Measurements from ENCODE around the gene MOB1B.

Gene MOB1B

DNA sequence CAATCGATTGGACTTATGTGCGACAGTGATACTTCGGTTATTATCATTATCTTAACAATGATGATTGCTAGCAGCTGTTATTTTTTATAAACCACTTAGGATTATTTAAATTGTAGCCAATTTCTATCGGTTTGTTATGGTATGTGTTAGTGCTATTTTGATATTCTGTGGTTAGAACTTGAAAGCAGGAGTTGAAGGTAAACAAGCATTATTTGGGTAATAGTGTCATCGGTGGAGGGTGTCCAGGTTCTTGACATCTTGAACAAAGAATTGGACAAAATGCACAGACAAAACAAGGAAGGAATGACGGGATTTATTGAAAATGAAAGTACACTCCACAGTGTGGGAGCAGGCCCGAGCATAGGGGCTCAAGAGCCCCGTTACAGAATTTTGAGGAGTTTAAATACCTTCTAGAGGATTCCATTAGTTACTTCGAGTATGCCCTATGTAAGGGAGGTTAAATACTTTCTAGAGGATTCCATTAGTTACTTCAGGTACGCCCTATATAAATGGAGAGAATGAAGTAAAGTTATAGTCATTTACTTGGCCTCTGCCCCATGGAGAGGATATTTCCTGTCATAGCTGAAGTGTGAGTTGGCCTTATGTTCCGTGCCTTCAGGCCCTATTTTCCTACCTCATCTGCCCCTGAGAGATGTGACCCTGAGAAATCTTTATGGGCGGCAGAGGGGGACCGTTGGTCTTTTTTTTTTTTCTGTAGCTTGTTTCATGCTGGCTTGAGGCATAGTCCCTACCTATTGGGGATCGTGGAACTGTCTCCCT is 13.1 kb downstream of the MOB1B start:
- DNase-seq, result no peak

DNA sequence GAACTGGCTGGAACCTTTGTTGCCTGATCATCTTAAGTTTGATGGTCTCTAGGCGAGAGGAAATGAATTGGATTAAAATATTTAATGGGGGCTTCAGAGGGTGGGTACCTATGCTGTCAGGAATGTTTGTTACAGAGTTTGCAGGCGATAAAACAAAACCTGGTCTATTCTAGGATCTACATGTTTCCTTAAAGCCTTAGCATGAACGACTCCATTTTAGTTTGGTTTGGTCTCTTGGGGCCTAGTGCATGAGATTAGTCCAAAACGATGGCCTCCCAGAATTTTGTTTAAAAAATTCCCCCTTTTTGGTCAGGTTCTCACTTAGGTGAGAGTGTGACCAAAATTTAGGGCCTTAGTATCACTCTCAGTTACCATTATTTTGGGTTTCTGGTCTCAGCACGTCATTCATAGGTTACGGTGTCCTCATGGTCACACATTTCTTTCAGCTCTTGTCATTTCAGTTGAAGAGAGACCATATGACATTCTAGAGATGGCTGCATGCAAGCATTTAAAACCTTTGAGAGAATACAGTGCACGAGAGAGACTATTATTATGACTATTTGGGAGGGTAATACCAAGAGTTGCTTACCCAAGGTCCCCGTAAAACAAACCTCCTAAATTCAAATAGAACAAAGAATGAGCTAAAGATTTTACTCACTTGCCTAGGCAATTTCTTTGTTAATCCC is 13.8 kb downstream of the MOB1B start:
- no peak for DNase-seq

DNA sequence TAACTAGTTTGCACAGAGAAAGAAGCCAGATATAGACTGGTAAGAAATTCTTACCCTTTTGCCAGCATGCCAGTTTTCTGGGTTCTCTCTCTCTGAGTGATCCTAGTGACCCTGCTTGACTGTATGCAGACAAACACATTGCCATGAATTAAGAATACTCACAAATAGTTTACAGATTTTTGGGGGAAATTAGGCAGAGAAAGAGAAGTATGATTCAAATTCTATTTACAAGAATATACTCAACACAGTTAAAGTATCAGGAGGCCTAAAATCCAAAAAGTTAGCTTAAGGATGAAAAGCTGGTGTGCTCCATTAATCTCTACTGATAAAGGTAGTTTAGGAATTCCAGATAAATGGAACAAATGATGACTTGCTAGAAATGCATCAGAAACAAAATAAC is 18.4 kb downstream of the MOB1B start:
- DNase-seq, result no peak

DNA sequence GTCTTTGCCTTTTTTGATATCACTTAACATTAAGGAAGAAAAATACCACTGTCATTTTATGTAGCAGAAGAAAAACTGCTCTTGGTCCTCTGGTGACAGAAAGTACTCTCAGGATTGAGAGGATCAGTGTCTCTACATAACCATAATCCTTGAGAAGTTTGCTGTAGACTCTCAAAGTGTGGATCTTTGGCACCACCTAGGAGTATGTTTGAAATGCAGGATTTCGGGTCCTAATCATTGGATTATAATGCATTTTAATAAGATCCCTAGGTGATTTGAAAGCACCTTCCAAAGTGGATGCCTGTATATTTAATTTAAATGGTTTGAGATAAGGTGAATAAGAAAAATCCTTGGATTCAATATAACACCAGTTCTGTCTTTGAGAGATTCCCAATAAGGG is 23.2 kb downstream of the MOB1B start:
- DNase-seq, result no peak

DNA sequence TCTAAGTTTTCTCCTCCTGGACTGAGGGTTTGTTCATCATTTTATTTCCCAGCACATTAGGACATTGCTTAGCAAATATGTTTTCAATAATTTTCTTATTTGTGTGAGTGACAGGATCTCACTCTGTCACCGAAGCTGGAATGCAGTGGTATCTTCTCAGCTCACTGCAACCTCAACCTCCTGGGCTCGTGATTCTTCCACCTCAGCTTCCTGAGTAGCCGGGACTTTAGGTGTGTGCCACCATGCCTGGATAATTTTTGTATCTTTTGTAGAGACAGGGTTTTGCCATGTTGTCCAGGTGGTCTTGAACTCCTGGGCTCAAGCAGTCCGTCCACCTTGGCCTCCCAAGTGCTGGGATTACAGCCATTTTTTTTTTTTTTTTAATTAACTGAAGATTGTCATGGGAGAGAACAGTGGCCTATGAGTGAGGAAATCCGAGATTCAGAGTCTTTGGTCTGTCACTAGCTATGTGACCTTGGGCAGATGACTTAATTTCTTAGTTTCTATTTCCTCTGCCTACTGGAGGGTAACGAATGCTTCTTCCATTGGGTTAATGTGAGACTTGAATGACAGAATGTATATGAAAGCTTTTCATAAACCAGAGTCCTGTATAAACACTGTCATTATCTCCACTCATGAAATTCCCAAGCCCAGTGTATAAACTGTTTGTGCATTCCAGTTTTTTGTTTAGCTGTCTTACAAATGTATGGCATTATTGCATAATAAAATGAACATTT is 23.9 kb downstream of the MOB1B start:
- DNase-seq, result no peak

DNA sequence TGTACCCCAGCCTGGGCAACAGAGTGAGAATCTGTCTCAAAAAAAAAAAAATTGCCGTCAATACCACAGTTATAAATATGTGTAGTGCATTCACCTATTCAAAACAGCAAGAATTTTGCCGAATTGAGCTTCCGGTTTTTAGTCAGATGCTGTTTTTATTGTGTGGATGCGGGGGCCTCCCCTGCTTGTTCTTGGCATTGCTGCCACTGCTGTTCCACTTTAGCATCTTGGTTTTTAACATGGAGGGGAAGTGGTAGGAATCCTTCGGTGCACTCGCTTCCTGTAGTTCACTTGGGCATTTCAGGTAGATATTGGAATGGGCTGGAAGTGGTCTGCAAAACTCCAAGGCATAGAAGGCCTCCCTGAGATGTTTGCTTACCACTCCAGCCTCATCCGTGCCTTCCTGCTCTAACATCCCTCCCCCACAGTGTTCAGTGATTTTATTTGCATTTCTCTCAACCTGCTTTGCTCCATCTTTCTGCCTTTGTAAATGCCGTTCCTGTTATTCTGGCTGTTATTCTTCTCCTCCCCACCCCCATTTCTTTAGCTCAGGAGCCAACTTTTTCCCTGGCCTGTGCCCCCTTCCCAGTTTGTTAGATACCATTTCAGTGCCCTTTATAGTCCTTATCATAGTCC is 25.5 kb downstream of the MOB1B start:
- no peak for DNase-seq

DNA sequence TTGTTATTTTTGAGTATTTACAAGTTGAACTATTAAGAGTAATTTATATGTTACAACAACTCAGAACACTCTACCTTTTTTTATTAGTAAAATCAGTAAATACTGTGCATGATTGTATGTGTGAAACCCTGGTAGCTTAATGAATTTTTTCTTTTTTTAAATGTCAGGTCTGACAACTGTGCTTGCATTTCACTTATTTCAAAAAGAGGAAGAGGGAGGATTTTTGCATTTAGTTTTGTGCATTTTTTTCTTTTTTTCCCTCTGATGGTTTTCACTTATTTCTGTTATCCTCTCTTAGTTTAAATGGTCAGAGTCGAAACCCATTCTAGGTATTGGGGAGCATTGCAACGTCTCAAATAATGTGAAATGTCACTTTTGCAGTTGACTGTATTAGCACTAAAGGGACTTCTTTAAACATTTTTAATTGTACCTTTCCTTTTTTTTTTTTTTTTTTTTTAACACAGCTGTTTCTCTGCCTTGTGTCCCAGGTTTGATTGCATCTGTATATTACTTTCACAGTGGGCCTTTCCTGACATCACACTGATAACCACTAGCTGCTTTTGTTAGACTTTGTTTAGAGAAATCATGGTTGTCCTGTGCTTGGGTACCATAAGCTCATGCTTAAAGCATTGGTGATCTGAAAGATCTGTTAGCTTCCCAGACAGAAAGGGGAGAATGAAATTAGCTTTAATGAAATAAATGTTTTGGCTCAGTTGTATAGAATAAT is 28.5 kb downstream of the MOB1B start:
- DNase-seq, result no peak

DNA sequence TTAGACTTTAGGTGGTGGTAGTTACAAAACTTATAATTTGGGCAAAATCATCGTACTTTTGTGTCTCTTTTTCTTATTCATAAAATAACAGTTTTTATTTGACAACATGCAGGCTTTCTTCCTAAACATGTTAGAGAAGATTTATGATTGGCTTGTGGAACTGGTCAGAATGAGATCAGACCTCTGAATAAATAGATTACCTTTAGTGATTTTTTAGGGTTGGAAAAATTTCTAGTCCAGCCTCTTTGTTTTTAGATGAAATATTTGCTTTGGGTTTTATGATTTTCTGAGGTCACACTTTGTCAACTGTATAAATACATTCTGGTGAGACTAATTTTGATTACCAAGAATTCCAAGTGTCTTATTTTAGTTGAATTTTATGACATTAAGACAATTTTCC is 29.2 kb downstream of the MOB1B start:
- no peak for DNase-seq

DNA sequence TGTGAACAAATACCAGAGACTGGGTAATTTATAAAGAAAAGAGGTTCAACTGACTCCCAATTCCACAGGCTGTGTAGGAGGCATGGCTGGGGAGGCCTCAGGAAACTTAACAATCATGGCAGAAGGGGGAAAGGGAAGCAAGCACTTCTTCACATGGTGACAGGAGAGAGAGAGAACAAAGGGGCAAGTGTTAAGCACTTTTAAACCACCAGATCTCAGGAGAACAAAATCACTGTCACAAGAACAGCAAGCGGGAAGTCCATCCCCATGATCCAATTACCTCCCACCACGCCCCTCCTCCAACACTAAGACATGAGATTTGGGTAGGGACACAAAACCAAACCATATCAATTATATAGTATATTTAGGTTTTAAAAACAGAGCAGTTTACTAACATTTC is 30.8 kb downstream of the MOB1B start:
- DNase-seq, result no peak

DNA sequence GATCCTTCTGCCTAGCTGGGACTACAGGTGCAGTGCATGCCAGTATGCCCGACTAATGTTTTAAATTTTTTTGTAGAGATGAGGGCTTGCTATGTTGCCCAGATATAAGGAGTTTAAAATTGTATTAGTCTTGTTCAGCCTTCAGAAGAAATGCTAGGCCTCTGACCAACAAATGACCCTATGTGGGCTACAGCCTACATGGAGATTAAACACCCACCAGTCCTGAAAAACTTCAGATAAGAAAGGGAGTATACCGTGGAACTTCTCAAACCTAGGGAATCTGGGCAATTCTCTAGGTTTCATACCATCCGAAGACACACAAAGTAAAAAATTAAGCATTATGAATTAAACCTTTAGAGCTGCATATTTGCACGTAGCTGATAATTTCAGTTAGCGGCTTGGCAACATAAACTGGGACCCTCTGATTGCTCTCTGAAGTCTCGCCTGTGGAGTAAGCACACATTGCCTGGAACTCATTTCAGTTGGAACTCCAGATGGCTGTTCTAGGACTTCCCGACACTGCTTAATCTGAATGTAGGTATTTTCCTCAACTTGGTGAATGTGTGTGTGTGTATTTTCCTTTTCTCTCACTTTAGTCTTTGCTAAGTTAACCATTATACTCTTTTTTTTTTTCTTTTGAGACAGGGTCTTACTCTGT is 33.0 kb downstream of the MOB1B start:
- DNase-seq, result no peak

DNA sequence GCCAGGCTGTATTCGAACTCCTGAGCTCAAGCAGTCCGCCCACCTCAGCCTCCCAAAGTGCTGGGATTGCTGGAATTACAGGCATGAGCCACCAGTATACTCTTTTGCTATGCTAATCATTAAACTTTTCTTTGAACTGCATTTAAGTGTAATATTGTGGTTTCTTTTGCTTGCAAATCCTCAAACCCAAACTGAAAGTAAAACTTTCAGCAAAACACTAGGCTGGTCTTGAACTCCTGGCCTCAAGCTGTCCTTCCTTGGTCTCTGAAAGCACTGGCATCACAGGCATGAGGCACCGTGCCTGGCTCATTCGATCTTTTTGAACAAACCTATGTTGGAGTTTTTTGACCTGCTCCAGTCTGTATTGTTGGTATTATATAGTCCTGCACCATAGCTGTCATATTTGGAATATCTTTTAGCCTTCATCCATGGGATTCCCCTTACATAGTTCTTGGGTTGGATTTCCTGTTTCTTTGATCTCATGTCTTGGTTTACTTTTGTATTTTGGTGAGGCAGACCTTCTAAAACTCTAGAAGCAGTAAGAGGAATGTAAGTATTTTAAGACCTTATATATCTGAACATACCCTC is 34.1 kb downstream of the MOB1B start:
- no peak for DNase-seq

DNA sequence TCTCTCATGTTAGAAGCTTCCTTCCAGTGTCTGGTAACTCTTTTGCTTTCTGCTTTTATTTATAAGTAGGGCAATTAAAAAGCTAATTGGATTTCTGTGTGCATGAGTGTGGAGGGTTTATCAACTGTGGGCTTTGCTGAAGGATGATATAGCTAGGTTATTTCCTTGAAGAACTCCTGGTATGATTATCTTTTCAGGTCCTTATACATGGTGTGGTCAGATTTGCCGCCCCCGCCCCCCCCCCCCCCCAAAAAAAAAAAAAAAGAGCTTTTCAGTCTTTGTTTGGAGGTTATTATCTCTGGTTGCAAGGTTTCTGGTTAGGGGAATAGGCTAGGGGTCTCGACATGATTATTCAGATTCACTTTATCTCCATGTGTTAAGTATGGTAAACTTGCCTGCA is 35.9 kb downstream of the MOB1B start:
- no peak for DNase-seq

DNA sequence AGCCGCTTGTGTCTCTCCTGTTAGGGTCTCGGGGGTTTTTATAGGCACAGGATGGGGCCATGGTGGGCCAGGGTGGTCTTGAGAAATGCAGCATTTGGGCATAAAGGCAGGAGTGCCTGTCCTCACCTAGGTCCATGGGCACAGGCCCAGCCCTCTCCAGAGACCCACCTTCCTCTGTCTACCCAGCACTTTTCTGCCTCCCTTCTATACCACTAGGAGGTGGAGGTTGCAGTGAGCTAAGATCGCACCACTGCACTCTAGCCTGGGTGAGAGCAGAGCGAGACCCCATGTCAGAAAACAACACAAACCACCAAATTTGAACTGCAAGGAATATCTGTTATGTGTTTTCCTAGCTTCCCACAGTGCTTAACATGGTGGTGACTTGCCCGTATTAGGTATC is 38.0 kb downstream of the MOB1B start:
- no peak for DNase-seq

DNA sequence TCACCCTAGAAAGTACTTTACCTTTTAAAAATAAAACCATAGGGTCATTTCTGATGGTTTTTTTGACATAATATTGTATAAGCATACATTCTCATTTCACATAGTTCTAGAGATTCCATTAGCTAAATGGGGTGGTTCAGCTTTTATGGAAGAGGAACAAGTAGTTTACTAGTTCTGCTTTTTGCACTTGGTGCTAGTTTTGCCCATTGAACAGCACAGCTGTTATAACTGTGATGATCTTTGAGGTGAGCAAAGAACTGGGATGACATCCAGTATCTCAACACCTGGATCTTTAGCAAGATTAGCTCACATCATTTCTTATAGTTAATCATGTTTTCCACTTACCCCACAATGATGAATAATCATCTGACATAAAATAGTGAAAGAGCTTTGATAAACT is 40.9 kb downstream of the MOB1B start:
- no peak for DNase-seq

DNA sequence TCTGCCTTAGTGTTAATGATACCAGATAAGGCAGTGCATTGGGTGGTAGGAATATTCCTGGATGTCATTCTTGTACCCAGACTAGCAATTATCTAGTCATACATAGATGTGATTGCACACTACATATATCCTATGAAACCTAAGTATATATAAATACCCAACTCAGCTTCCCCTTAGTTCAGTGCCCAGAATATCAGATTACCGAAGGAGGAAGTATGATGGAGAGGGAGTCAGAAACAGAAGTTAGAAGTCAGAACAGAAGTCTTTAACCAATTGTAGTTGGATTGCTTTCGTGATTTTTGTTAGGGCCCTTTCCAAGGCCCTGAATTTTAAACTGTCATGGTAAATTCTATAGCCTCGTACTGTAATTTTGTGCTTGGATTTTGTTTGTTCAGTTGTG is 42.9 kb downstream of the MOB1B start:
- no peak for DNase-seq

DNA sequence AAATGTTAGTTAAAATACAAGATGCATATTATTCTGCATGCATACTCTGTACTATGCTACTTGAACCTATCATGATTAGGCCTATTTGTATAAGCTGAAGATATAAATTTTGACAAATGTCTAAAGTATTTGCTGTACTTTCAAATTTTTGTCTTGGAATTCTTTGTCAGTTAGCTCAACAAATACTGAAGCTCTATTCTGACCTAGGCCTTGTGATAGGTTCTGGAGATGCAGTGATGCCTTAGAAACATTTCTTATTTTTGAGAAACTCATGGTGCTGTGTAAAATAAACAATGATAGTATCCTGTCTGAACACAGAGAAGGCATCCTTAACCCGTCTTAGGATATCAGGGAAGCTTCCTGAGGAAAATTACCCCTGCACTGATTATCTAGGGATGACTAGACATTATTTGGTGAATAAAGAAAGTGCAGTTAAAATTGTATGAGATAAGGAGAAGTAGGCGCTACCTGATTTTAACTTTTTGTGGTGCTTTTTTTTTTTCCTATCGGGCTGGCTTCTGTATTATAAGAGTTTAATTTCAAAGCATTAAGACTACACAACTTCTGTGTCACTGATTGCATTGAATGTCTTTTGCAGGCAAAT is 43.4 kb downstream of the MOB1B start:
- no peak for DNase-seq

DNA sequence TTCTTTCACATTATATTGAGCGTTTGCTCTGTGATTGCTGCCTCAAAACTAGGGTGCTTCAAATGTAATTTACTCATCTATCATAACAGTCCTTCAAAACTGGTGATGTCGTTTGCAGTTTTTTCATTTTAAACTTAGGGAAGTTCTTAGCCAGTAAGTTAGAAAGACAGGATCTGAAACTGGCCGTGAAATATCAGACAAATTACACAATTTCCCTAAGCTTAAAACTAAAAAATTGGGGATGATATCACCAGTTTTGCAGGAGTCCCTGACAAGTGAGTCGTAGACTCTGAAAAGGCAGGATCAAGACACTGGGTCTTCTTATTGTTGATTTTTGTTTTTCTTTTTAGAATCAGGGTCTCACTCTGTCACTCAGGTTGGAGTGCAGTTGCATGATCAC is 44.8 kb downstream of the MOB1B start:
- no peak for DNase-seq

DNA sequence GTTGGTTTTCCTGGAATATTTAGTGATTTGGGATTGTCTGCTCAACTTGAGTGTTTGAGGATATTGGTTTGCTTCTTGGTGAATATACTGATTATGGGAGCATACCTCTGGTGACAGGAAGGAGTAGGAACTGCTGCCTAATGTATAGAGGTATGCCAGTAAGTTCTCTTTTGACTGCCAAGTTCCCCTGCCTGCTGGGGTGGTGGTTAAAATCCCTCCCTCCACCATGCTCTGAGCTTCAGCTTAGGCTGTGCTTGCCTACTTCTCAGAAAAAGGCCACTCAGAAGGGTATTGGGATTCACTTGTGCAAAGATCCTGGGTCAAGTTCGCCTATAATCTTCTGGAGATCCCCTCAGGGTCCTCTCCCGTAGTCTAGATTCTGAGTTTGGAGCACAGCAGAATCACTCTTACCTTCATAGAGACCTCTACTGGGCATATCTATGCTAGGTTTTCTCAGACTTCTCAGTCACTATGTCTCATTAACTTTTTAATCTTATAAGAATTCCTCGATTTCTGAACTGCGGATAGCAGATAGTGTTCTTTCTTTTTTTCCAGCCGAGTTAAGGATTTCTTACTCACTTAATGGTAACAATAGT is 46.6 kb downstream of the MOB1B start:
- DNase-seq, result no peak

DNA sequence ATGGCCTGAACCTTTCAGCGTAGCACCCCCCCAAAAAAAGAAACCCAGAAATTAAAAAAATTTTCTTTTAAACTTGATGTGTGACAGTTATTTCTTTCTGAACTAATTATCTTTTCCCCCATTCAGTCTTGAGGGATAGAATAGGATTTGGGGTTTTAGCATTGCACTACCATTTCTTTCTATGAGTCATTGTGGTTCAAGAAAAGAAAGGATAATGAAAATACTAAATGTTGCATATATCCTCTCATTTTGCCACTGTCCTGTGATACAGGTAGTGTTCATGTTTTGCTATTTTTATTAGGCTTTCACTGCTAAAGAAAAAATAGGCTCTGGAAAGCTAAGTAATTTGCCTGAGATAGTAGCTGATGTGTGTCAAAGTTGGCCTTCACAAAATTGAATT is 51.9 kb downstream of the MOB1B start:
- DNase-seq, result no peak

DNA sequence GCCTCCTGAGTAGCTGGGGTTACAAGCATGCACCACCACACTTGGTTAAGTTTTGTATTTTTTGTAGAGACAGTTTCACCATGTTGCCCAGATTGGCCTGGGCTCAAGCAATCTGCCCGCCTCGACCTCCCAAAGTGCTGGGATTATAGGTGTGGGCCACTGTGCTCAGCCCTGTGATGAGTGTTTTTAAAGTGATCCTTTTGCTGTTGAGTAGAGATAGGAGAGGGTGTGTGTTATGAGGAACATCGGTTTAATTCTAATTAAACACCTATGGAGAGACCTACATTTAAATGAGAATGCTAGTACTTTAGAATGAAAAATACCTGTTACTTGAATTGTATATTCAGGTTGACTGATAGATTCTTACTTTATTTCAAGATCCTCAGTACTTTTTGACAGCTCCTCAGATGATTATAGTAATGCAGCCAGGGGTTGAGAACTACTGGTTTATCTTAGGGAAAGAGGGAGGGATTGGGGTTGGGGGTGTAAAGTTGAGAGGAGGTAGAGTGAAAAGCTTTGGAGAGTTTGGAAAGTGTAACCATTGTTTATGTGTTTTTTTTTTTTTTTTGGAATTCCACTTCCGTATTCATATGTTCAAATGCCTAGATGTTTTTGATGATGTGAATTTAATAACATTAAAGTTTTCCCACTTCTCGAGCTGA is 54.5 kb downstream of the MOB1B start:
- DNase-seq, result no peak

DNA sequence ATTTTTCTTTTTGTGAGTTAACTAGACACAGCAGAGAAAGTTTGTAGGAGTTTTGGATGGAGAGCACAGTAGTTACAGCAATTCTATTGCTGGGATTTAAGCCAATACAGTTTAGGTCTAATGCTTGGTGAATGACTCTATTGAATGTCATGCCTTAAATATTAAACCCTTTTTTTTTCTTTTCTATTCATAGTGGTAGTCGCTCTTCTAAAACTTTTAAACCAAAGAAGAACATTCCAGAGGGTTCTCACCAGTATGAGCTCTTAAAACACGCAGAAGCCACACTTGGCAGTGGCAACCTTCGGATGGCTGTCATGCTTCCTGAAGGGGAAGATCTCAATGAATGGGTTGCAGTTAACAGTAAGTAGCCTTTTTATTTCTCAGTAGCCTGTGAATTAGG is 56.5 kb downstream of the MOB1B start:
- DNase-seq, result no peak
